ENCODE data around the gene PYGM.

DNA sequence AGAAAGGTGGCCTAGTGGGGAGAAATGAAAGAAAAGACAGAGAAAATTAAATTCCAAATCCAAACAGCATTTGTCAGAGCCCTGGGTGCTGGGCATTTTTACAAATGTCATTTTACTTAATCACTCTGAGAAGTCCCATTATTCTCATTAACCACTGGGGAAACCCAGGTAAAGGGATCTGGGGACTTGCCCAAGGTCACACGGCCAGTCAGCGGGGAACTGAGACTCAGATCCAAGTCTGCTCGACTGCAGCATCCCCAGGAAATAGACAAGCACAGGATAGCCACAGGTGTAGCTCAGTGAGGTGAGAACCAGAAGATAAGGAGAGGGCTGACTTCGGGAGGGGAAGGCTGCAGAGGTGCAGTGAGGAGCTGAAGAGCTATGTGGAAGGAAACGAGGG lies 44.7 kb downstream of the PYGM start:
- TF ChIP-seq, protein P1, sequence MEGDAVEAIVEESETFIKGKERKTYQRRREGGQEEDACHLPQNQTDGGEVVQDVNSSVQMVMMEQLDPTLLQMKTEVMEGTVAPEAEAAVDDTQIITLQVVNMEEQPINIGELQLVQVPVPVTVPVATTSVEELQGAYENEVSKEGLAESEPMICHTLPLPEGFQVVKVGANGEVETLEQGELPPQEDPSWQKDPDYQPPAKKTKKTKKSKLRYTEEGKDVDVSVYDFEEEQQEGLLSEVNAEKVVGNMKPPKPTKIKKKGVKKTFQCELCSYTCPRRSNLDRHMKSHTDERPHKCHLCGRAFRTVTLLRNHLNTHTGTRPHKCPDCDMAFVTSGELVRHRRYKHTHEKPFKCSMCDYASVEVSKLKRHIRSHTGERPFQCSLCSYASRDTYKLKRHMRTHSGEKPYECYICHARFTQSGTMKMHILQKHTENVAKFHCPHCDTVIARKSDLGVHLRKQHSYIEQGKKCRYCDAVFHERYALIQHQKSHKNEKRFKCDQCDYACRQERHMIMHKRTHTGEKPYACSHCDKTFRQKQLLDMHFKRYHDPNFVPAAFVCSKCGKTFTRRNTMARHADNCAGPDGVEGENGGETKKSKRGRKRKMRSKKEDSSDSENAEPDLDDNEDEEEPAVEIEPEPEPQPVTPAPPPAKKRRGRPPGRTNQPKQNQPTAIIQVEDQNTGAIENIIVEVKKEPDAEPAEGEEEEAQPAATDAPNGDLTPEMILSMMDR (IDR thresholded peaks at IDR 0.05): no peak
- TF ChIP-seq POLR2AphosphoS5 (IDR thresholded peaks at IDR 0.05): no peak
